ENCODE data around the gene COG3. TPM values are rescaled to one million over a fixed set of nuclear protein-coding genes. Genes with fewer than 3 reads are reported as not detected.
A peak's percentile ranks its signal among the peaks of the same experiment; 100 is the strongest.

Gene COG3
- polyA plus RNA-seq, 3 donors, result 12.3 to 25.3 (median 12.9) TPM

GRCh38 chr13:45510672-45511071, 45.9 kb downstream of the COG3 start:
- Histone ChIP-seq H3K4me1 (ENCODE audit: control insufficient read depth in 1 of 2, insufficient read depth in 2 of 2, low read length in 2 of 2) (no peaks in the 10 kb centered on the region), H3K9ac (ENCODE audit: insufficient read depth, low read length, poor library complexity, severe bottlenecking) (no peak overlapping the region)
- H3K27ac Mint-ChIP-seq, result peak overlapping the region in 2 of 7 donors; percentile 48 to 63

GRCh38 chr13:45511310-45512097, 46.8 kb downstream of the COG3 start:
- peaks cover 82 to 91% of the 10 kb centered on the region in 2 donors for H3K36me3 ChIP-seq (replicated peaks in 1 of 2; ENCODE audit: control insufficient read depth in 1 of 2, insufficient read depth in 2 of 2, low read length in 2 of 2)
- peak overlapping the region in 1 of 2 donors; percentile 40 for H3K27ac ChIP-seq (ENCODE audit: low read depth in 1 of 2, low read length in 2 of 2)
- H3K36me3 Mint-ChIP-seq, result peaks cover 76 to 86% of the 10 kb centered on the region in 2 donors

More at GRCh38 chr13:45510672-45511071, 45.9 kb downstream of the COG3 start:
- H3K36me3 ChIP-seq (replicated peaks in 1 of 2; ENCODE audit: control insufficient read depth in 1 of 2, insufficient read depth in 2 of 2, low read length in 2 of 2), result peaks cover 82 to 91% of the 10 kb centered on the region in 2 donors
- Mint-ChIP-seq H3K27me3 (ENCODE audit: low read depth in 3 of 3) (no peaks in the 10 kb centered on the region), H3K9me3 (no peaks in the 10 kb centered on the region), H3K4me1 (peaks cover 4% of the 10 kb centered on the region), H3K4me3 (no peak overlapping the region), H3K36me3 (peaks cover 76 to 86% of the 10 kb centered on the region in 2 donors)
- peak overlapping the region in 1 of 2 donors; percentile 40 for H3K27ac ChIP-seq (ENCODE audit: low read depth in 1 of 2, low read length in 2 of 2)
- no peak overlapping the region for H3K4me2 ChIP-seq (replicated peaks; ENCODE audit: extremely low read depth, low read length, poor library complexity, severe bottlenecking)
- TF ChIP-seq CTCF (IDR thresholded peaks at IDR 0.05), result no peak
- H3K27me3 ChIP-seq (ENCODE audit: control insufficient read depth in 2 of 2, insufficient read depth in 2 of 2, low read length in 2 of 2), result no peaks in the 10 kb centered on the region
- intact Hi-C loops (cut with micrococcal nuclease), result loop anchor here in 1 of 2 donors (10.0 kb wide), 1 partner anchor 204 kb away; no protein-coding TSS in a partner anchor
- H3K9me3 ChIP-seq (replicated peaks in 1 of 2; ENCODE audit: control insufficient read depth in 1 of 2, insufficient read depth in 1 of 2, low read length in 2 of 2), result no peaks in the 10 kb centered on the region
- H2AFZ ChIP-seq (ENCODE audit: insufficient read depth, low read depth, low read length, poor library complexity, severe bottlenecking), result no peak overlapping the region
- H4K20me1 ChIP-seq (ENCODE audit: insufficient read depth, low read length), result no peaks in the 10 kb centered on the region
- no peak overlapping the region for H3K4me3 ChIP-seq (replicated peaks in 1 of 3; ENCODE audit: low read depth in 2 of 3, low read length in 3 of 3)
- no peaks in the 10 kb centered on the region for H3K79me2 ChIP-seq (ENCODE audit: insufficient read depth, low read length)
- DNase-seq, result no peak
- WGBS (ENCODE audit: insufficient coverage), result no CpG with 5 or more reads among the region's 3 CpGs

More at GRCh38 chr13:45511310-45512097, 46.8 kb downstream of the COG3 start:
- H3K9ac ChIP-seq (ENCODE audit: insufficient read depth, low read length, poor library complexity, severe bottlenecking), result no peak overlapping the region
- Mint-ChIP-seq H3K4me1 (peaks cover 4% of the 10 kb centered on the region), H3K4me3 (no peak overlapping the region), H3K9me3 (no peaks in the 10 kb centered on the region), H3K27ac (peak overlapping the region in 1 of 7 donors; percentile 39), H3K27me3 (ENCODE audit: low read depth in 3 of 3) (no peaks in the 10 kb centered on the region)
- H3K9me3 ChIP-seq (replicated peaks in 1 of 2; ENCODE audit: control insufficient read depth in 1 of 2, insufficient read depth in 1 of 2, low read length in 2 of 2), result no peaks in the 10 kb centered on the region
- H3K4me2 ChIP-seq (replicated peaks; ENCODE audit: extremely low read depth, low read length, poor library complexity, severe bottlenecking), result no peak overlapping the region
- TF ChIP-seq CTCF (IDR thresholded peaks at IDR 0.05), result peak; percentile 94
- WGBS (ENCODE audit: insufficient coverage), result 25% methylated on average over 1 of the region's 3 CpGs
- DNase-seq, result peak; percentile 41 to 61 (median 55)
- no peaks in the 10 kb centered on the region for H3K4me1 ChIP-seq (ENCODE audit: control insufficient read depth in 1 of 2, insufficient read depth in 2 of 2, low read length in 2 of 2)
- H4K20me1 ChIP-seq (ENCODE audit: insufficient read depth, low read length), result no peaks in the 10 kb centered on the region
- no peak overlapping the region for H3K4me3 ChIP-seq (replicated peaks in 1 of 3; ENCODE audit: low read depth in 2 of 3, low read length in 3 of 3)
- intact Hi-C loops (cut with micrococcal nuclease), result loop anchor here in 1 of 2 donors (10.0 kb wide), 1 partner anchor 203 kb away; no protein-coding TSS in a partner anchor
- no peaks in the 10 kb centered on the region for H3K27me3 ChIP-seq (ENCODE audit: control insufficient read depth in 2 of 2, insufficient read depth in 2 of 2, low read length in 2 of 2)
- no peak overlapping the region for H2AFZ ChIP-seq (ENCODE audit: insufficient read depth, low read depth, low read length, poor library complexity, severe bottlenecking)
- H3K79me2 ChIP-seq (ENCODE audit: insufficient read depth, low read length), result no peaks in the 10 kb centered on the region

All from CD14-positive monocyte (primary cell).